ENCODE data around the gene TRAPPC1.

TRAPPC1 gene

DNA sequence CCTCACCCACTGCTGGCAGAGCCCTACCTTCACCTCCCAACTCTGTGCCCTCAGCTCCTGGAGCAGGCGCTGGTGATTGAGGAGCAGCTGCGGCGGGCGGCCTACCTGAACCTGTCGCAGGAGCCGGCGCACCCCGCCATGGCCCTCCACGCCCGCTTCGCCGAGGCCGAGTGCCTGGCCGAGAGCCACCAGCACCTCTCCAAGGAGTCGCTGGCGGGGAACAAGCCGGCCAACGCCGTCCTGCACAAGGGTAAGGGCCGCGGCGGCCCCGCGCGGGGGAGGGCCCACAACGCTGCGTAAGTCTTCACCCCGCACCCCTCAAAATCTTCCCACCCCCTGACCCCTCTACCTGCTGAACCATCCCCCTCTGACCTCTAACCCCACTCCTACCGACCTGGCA lies 22.7 kb downstream of the TRAPPC1 start:
- in situ Hi-C loops (cut with MboI; ENCODE audit: low sequenced_read_pairs): no loop called here

DNA sequence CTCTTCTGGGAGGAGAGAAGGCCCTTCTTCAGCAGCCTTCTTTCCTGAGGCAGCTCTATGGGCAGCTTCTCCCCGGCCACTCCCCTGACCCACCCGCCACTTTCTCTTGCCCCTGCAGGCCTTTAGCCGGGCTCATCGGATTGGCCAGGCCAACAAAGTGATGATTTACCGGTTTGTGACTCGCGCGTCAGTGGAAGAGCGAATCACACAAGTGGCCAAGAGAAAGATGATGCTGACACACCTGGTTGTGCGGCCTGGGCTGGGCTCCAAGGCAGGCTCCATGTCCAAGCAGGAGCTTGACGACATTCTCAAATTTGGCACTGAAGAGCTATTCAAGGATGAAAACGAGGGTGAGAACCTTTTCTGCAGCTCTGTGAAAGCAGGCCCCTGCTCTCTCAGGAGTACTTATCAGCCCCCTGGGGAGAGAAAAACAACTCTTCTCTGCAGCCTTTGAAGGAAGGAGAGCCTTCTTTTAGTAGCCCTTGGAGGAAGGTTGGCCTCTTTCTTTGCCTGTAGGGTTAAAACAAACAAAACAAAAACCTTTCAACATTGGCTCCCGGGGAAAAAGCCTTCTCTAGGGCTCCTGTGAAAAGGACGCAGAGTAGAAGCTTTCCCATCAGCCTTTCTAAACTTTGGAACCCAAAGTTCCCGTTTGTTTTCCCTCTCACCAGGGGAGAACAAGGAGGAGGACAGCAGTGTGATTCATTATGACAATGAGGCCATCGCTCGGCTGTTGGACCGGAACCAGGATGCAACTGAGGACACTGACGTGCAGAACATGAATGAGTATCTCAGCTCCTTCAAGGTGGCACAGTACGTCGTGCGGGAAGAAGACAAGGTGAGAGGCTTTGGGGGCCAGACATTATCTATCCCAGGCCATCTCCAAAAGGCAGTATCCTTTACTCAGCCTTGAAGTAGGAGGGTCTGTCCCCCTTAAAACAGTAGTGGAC lies 28.3 kb downstream of the TRAPPC1 start:
- in situ Hi-C loops (cut with MboI; ENCODE audit: low sequenced_read_pairs): no loop called here

DNA sequence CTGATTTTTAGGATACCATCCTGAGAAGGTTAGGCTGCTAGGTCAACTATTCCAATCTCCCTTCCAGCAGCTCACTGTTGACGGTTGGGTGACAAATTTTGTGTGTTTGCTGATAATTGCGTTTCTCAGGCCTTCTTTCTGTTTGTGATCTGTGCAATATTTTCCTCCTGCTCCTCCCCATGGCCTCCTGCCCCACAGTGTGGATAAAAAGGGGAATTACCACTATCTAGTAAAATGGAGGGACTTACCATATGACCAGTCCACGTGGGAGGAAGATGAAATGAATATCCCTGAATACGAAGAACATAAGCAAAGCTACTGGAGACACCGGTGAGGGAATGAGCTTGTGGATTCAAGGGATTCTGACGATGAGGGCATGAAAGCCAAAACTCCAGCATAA lies 34.0 kb downstream of the TRAPPC1 start:
- in situ Hi-C loops (cut with MboI; ENCODE audit: low sequenced_read_pairs): no loop called here

DNA sequence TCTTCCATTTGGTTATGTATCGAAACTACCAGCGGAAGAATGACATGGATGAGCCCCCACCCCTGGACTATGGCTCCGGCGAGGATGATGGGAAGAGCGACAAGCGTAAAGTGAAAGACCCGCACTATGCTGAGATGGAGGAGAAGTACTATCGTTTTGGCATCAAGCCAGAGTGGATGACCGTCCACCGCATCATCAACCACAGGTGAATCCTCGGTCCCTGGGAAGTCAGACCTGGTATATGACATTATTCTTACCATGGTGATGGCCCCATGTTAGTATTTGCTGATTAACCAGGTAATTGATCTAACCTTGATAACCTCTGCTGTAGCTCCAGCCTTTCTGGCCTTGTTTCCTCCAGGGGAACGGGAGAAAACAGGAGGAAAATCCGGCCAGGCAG lies 34.7 kb downstream of the TRAPPC1 start:
- in situ Hi-C loops (cut with MboI; ENCODE audit: low sequenced_read_pairs): no loop called here

DNA sequence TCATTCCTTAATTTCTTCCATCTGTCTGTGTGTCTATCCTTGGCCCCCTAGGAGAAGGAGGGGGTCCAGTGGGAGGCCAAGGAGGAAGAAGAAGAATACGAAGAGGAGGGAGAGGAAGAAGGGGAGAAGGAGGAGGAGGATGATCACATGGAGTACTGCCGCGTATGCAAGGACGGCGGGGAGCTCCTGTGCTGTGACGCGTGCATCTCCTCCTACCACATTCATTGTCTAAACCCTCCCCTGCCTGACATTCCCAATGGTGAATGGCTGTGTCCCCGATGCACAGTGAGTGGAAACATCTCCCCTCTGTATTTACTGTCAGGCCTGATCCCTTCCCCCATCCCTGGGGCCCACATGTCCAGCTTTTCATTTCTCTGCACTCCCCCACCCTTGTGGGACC lies 36.9 kb downstream of the TRAPPC1 start:
- in situ Hi-C loops (cut with MboI; ENCODE audit: low sequenced_read_pairs): no loop called here

DNA sequence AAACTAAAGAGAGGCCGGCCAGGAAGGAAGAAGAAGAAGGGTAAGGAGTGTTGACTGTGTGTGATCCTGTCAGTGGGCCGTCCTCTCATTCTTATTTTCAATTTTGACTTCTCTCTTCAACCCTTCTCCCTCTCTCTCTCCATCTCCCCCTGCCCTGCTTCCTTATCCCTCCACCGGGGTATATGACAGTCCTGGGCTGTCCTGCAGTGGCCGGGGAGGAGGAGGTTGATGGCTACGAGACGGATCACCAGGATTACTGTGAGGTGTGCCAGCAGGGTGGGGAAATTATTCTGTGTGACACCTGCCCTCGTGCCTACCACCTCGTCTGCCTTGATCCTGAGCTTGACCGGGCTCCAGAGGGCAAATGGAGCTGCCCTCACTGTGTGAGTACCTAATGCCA lies 37.5 kb downstream of the TRAPPC1 start:
- in situ Hi-C loops (cut with MboI; ENCODE audit: low sequenced_read_pairs): no loop called here

DNA sequence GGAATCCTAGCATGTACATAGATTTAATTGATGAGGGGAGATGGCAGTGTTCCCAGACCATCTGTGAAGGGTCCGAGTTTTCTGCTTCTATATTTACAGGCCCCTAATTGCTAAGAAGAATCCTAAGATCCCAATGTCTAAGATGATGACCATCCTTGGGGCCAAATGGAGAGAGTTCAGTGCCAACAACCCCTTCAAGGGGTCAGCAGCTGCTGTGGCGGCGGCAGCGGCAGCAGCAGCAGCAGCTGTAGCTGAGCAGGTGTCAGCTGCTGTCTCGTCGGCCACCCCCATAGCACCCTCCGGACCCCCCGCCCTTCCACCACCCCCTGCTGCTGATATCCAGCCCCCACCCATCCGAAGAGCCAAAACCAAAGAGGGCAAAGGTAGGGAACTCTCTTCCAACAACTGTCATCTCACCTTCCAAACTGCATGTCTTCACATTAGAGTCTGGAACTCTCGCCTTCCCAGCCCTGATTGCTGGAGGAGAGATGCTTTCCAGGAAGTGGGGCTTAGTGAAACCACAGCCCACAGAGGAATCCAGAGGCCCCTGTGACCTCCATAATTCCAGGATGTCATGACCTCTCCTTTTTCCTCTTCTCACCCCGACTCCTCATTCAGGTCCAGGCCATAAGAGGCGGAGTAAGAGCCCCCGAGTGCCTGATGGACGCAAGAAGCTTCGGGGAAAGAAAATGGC lies 38.4 kb downstream of the TRAPPC1 start:
- in situ Hi-C loops (cut with MboI; ENCODE audit: low sequenced_read_pairs): no loop called here

DNA sequence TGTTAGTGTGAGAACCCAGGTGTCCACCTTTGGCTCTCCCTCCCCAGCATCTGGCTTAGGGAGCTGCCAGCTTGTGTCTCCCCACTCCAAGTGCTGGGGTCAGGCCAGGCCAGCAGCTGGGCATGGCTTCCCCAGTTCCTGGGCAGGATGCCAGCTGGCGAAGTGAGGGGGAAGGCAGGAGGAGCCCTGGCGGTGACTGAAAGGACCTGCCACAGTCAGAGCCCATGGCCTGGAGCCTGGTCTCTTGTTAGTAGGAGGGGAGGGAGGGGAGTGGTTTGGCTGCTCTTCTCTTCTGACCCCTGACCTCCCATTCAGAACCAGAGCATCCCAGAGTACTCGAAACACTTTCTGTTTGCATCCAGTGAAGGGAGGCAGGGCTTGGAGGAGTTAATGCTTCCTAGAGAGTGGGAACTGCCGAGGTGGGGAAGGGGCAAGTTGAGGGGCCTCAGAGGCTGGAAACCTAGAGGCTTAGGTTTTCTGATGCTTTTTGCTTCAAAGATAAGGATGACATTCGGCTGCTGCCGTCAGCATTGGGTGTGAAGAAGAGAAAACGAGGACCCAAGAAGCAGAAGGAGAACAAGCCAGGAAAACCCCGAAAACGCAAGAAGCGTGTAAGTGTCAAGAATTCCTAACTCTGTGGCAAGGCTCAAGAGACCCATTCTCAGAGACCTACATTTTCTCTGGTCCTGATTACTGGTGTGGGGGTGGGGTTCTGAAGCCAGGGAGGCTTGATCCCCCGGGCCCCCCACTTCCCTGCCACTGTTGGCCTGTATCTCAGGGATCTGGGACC lies 42.4 kb downstream of the TRAPPC1 start:
- in situ Hi-C loops (cut with MboI; ENCODE audit: low sequenced_read_pairs): no loop called here

DNA sequence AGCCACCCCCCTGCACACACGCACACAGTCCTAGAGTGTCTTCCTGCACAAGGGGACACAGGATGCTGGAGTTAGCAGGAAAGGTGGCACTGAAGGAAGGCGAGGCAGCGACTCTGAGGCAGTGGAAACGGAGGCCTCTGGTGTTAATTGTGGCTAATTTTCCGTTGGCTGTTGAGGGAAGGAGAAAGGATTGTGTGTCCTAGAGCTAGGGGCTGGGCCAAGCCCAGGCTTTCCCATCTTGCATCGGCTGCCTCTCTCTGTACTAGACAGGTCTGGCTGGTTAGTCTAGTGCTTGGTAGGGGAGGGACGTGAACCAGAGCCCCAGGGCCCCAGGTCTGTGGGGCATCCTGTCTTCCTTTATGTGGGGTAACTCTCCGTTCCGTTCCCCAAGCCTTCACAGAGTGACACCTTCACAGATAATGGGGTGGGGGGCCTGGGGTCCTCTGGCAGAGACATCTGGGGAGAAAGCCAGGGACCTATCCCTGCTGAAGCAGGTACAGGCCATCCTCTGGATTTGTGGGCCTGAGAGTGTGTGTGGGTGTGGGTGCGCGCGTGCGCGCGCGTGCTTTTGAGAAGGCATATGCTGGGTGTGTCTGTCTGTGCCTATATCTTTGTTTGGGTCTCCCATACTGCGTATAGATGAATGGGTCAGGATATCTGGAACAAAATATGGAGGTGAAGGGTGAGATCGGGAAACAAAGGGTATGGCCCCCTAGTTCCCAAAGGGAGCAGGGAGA lies 43.4 kb downstream of the TRAPPC1 start, which contains the start of gene CHD3:
Gene CHD3 (plus strand): TSS at position 606 of the 737 bp plus-strand sequence. CDS start 212 bp downstream, outside the sequence.
- in situ Hi-C loops (cut with MboI; ENCODE audit: low sequenced_read_pairs): no loop called here

DNA sequence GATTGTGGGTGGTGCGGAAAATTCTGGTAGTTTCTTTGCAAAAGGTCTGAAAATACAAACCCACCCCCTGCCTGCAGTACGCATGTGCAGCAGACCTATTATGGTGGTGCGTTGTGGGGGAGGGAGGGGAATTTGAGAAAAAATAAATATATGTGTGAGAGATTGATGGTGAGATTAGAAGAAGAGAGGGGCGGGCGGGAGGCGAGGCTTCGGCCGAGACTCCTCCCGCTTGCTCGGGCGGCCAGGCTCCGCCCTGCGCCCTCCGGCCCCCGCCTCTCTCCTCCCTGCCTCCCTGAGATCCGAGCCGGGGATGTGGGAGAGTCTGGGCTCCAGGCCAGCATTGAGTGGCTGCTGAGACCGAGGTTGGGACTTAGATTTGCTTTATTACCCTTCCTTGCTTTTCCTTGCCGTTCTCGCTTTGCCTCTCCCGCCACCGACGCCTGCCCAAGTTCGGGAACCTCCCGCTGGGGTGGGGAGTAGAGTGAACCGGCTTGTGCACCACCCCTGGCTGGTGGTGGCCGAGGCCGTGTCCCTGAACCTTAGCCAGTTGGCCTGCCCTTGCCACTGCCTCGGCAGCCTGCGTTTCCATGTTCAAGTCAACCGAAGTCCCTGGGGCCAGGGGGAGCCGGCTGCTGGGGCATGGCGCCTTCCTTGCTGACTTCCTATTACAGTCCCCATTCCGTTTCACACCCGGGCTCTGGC lies 44.1 kb downstream of the TRAPPC1 start:
- in situ Hi-C loops (cut with MboI; ENCODE audit: low sequenced_read_pairs): no loop called here

DNA sequence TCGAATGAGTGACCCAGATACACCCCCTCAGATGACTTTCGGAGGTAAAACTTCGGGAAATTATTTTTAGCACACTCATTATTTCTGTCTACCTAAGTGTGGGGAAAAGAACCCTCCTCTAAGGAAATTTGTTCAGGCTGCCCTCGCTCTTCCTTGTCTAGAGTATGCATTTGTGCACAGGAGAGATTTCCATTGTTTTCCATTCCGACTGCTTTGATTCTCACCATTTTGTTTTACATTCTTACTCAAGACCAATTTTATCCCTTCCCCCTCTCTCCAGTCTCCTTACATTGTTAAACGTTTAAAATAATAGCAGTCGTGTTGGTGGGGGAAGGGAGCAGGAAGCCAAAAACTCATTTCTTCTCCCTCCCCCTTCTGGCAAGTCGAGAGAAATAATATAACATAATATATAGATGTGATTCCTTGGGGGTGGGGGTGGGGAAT lies 44.7 kb downstream of the TRAPPC1 start:
- in situ Hi-C loops (cut with MboI; ENCODE audit: low sequenced_read_pairs): no loop called here

DNA sequence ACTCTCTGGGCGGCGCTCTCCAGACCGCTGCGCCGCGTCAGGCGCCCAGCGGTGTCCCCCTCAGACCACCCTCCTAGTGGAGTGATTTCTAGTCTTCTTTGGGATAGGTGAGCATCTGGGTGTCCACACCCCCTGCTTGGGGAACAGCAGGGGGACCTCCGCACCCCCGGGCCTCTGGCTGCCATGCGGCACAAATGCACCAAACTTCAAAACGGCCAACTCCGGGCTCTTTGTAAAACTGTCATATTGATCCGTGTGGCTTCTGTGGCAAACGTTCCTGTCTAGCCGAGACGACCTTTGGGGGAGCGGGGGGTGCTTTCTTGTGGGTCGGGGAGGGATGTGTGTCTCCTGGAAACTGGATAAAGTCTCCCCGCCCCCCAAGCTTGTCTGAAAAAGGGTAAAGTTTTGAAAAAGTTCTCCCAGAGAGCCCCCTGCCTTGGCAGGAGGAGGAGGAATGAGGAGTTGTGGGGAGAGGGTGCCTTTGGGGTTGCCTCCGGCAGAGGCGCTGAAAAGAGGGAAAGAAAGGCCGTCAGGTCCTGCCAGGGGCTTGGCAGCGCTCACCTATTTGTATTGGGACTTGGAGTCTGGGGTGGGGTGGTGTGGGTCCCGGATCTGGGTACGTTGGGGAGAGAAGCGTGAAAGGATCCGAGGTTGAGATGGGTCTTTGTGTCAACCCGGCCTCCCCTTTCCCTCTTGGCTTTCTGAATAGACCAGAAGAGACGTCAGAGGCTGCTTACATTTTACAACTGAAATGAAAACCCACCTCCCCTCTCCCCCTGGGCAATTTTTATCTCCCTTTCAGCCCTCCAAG lies 45.3 kb downstream of the TRAPPC1 start:
- in situ Hi-C loops (cut with MboI; ENCODE audit: low sequenced_read_pairs): no loop called here

DNA sequence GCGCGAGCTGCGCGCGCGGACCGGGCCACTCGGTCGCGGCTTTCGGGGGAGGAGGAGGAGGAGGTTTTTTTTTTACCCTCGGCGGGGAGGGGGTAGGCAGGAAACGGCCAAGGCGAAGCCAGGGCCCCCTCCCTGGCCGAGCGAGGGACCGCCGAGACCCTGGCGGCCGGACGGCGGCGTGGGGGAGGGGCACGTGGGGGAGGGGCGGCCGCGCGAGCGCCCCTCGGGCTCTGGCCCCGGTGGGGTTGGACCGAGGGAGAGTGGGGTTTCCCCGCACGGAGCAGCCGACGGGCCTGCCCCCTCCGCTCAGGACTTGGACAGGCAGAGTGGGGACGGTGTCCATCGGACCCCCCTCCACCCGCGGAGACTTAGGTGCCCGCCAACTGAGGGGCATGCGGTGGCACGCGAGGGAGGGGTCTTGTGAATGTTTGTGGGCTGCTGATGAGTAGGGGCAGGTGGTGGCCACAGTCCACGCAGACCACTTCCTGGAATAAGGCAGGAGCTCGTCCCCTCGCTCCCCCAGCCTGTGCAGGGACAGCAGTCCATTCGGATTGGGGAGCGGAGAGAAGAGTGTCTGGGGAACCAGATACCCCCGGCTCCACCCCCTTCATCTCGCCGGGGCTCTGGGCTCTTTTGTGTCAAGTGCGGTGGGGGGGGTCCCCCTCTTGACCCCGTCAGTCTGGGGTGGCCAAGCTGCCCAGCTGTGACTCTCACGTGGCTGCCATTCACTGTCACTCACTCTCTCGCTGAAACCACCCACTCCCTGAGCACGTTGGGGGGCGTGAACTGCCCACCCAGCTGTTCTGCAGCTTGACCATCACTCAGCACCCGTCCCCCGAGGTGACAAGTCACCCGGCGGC lies 46.1 kb downstream of the TRAPPC1 start:
- in situ Hi-C loops (cut with MboI; ENCODE audit: low sequenced_read_pairs): no loop called here

DNA sequence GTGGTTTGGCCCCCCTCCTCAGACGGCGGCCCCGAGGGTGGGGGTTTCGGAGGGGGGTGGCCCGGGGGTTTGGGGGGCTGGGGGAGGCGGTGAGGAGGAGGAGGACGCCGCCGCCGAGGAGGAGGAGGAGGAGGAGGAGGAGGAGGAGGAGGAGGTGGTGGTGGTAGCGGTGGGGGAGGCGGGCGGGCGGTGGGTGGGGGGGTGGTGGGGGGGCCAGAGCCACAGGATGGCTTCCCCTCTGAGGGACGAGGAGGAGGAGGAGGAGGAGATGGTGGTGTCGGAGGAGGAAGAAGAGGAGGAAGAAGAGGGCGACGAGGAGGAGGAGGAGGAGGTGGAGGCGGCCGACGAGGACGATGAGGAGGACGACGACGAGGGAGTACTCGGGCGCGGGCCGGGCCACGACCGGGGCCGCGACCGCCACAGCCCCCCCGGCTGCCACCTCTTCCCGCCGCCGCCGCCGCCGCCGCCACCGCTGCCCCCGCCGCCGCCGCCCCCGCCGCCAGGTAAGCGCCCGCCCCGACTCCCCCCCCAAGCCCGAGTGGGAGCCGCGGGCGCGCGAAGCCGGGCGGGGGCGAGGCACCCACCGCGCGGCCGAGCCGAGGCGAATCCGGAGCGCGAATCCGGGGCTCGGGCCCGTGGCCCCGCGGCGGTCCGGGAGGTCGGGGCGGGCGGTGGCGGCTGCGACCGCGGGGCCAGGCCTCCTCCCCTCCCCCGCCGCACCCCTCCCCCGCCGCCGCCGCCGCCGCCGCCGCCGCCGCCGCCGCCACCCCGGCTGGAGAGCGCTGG lies 47.0 kb downstream of the TRAPPC1 start:
- in situ Hi-C loops (cut with MboI; ENCODE audit: low sequenced_read_pairs): no loop called here

DNA sequence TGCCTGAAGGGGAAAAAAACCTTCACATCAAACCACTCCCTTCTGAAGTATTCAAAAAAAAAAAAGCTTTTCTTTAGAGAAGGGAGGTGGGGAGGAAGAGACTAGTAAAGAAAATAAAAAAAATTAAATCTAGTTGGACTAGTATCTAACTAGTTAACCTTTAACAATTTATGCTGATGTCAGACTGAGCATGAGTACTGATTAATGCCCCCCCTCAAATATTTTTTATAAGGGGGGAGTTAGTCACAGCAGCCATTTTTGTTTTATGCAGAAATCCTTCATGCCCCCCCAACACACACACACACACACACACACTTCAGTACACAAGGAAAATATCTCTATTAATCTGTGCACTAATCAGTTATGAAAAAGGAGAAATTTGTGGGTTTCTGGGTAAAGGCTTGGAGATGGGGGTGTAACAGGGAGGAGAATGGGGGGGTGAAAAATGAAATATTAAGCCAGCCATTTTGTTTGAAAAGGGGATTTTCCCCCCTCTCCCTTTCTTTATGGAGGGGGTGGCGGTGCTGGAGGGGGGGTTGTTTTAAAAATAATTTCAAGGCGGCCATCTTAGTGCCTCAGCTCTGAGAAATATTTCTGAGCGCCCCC lies 47.9 kb downstream of the TRAPPC1 start:
- in situ Hi-C loops (cut with MboI; ENCODE audit: low sequenced_read_pairs): no loop called here

DNA sequence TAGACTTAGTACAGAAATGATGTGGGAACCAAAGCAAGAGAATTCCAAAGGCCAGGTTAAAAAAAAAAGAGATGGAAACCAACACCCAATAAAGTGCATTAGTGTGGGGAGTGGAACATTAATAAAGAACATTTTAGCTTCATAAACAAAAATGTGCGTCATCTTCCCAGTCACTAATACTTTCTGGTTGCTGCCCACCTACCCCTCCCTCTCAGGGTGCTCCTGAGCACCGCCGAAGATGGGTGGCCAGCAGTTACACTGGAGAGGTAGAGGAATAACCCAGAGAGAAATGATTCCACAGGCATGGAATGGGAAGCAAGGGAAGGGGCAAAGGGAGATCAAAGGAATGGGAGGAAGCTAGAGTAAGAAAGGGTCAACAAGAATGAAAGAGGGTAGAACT lies 49.1 kb downstream of the TRAPPC1 start:
- in situ Hi-C loops (cut with MboI; ENCODE audit: low sequenced_read_pairs): no loop called here

DNA sequence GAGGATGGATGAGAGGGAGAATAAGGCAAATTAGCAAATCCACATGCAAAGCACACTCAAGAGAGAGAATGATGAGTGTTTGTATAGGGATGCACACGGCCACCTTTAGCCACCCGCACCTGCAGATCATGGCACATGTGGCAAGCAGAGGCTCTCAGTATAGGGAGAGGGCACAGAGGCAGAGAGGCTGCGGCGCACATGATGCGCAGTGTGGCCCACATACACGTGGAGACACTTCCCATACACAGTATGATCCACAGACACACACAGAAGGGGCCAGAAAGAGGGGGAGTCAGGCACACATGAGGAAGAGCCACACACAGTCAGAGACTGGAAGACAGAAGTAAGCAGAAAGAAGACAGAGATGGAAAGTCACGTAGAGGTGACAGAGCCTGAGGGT lies 49.7 kb downstream of the TRAPPC1 start:
- in situ Hi-C loops (cut with MboI; ENCODE audit: low sequenced_read_pairs): no loop called here
